Vagina (tissue), 2 donors: Measurements from ENCODE around the gene FUBP1. TPM values are rescaled to one million over a fixed set of nuclear protein-coding genes. Genes with fewer than 3 reads are reported as not detected.
"Not testable (repeated sequence)": the region's sequence is repeated elsewhere in the genome, so short reads cannot be mapped to it uniquely, and the experiment has no call there.

ENCODE experiments used
- DNase-seq, 2 donors: peaks; one replicate each; pipeline ENCODE4 v3.0.0-alpha.2; 2017; ENCODE audit errors: extremely low spot score in 2 of 2
- H3K27ac ChIP-seq: fragments of 200-600 bp; sonication (generic); one replicate; pipeline ENCODE4 v1.5.1; 2019
- H3K27me3 ChIP-seq: fragments of 200-600 bp; sonication (generic); one replicate; pipeline ENCODE4 v1.5.1; 2019
- H3K36me3 ChIP-seq, 2 donors: fragments of 200-600 bp; sonication (generic); one replicate each; pipeline ENCODE4 v1.5.1; 2017 to 2019
- H3K4me1 ChIP-seq: fragments of 200-600 bp; sonication (generic); one replicate; pipeline ENCODE4 v1.5.1; 2019
- H3K4me3 ChIP-seq, 2 donors: fragments of 200-600 bp; sonication (generic); 1 replicate in 1 of 2; 2 replicates in 1 of 2; pipeline ENCODE4 v1.5.1; 2016 to 2019
- H3K9me3 ChIP-seq: fragments of 200-600 bp; sonication (generic); one replicate; pipeline ENCODE4 v1.5.1; 2019
- POLR2A ChIP-seq, 2 donors: fragments of 450-650 bp; IDR thresholded peaks; one replicate each; pipeline ENCODE4 v1.6.1; 2017; ENCODE audit warnings: antibody characterized with exemption in 2 of 2, mild to moderate bottlenecking in 2 of 2, moderate library complexity in 2 of 2
- POLR2AphosphoS5 ChIP-seq, 2 donors: sonication (generic); formaldehyde crosslinking; IDR thresholded peaks; one replicate each; pipeline ENCODE4 v1.9.0; 2017; ENCODE audit warnings: antibody characterized with exemption in 2 of 2, mild to moderate bottlenecking in 2 of 2, low read depth in 1 of 2; ENCODE audit not compliant: insufficient read depth in 1 of 2
- intact Hi-C: fragments of 100-400 bp; cut with DNase I; formaldehyde crosslinking; loops from one replicate; pipeline ENCODE4 v1.15.1; 2023
- total RNA-seq: library from RNA; depleted of rRNA; stranded (reverse); fragments of >200 nt; gene quantifications from one replicate; pipeline ENCODE4 v1.2.3, GENCODE V29; 2016
- TF ChIP-seq, protein P1 (sequence below), 3 experiments: fragments of 450-650 bp in 2 of 3; fragments of 200-600 bp in 1 of 3; sonication (generic) in 1 of 3; IDR thresholded peaks; one replicate each; pipeline ENCODE4 v1.5.1; 2017 to 2019; ENCODE audit warnings: antibody characterized with exemption in 3 of 3, mild to moderate bottlenecking in 2 of 3, moderate library complexity in 2 of 3

FUBP1 gene
- total RNA-seq, 1 donor from 2014 or later = 85.7 TPM

GRCh38 chr1:77989744-77990143, 10.9 kb upstream of the FUBP1 start:
- TF ChIP-seq POLR2AphosphoS5 (IDR thresholded peaks at IDR 0.05; ENCODE audit: insufficient read depth in 1 of 2, low read depth in 1 of 2) (no peak), POLR2A (IDR thresholded peaks at IDR 0.05) (no peak)
- TF ChIP-seq, protein P1, sequence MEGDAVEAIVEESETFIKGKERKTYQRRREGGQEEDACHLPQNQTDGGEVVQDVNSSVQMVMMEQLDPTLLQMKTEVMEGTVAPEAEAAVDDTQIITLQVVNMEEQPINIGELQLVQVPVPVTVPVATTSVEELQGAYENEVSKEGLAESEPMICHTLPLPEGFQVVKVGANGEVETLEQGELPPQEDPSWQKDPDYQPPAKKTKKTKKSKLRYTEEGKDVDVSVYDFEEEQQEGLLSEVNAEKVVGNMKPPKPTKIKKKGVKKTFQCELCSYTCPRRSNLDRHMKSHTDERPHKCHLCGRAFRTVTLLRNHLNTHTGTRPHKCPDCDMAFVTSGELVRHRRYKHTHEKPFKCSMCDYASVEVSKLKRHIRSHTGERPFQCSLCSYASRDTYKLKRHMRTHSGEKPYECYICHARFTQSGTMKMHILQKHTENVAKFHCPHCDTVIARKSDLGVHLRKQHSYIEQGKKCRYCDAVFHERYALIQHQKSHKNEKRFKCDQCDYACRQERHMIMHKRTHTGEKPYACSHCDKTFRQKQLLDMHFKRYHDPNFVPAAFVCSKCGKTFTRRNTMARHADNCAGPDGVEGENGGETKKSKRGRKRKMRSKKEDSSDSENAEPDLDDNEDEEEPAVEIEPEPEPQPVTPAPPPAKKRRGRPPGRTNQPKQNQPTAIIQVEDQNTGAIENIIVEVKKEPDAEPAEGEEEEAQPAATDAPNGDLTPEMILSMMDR (IDR thresholded peaks at IDR 0.05) = no peak

GRCh38 chr1:77987919-77988318, 9.0 kb upstream of the FUBP1 start:
- no peaks in the 10 kb centered on the region for H3K4me1 ChIP-seq
- H3K27ac ChIP-seq = no peak overlapping the region
- no peaks in the 10 kb centered on the region for H3K27me3 ChIP-seq
- DNase-seq = no peak
- intact Hi-C loops = no loop called here
- TF ChIP-seq POLR2AphosphoS5 (IDR thresholded peaks at IDR 0.05; ENCODE audit: insufficient read depth in 1 of 2, low read depth in 1 of 2) (no peak), POLR2A (IDR thresholded peaks at IDR 0.05) (no peak)
- TF ChIP-seq, protein P1 (IDR thresholded peaks at IDR 0.05) = no peak
- H3K36me3 ChIP-seq = no peaks in the 10 kb centered on the region
- no peak overlapping the region for H3K4me3 ChIP-seq
- H3K9me3 ChIP-seq = no peaks in the 10 kb centered on the region

More at GRCh38 chr1:77989744-77990143, 10.9 kb upstream of the FUBP1 start:
- Histone ChIP-seq H3K9me3 (no peaks in the 10 kb centered on the region), H3K36me3 (peaks cover 0 to 7% of the 10 kb centered on the region in 2 donors), H3K4me3 (no peak overlapping the region), H3K4me1 (no peaks in the 10 kb centered on the region), H3K27ac (no peak overlapping the region), H3K27me3 (no peaks in the 10 kb centered on the region)
- DNase-seq = no peak
- intact Hi-C loops = no loop called here

GRCh38 chr1:77986810-77987209, 7.9 kb upstream of the FUBP1 start:
- DNase-seq = no peak
- no peak overlapping the region for H3K4me3 ChIP-seq
- intact Hi-C loops = no loop called here
- no peaks in the 10 kb centered on the region for H3K36me3 ChIP-seq
- H3K27me3 ChIP-seq = no peaks in the 10 kb centered on the region
- TF ChIP-seq POLR2AphosphoS5 (IDR thresholded peaks at IDR 0.05; ENCODE audit: insufficient read depth in 1 of 2, low read depth in 1 of 2) (no peak), POLR2A (IDR thresholded peaks at IDR 0.05) (no peak)
- TF ChIP-seq, protein P1 (IDR thresholded peaks at IDR 0.05) = no peak
- H3K9me3 ChIP-seq = no peaks in the 10 kb centered on the region
- H3K27ac ChIP-seq = no peak overlapping the region
- H3K4me1 ChIP-seq = peaks cover 3% of the 10 kb centered on the region

DNA sequence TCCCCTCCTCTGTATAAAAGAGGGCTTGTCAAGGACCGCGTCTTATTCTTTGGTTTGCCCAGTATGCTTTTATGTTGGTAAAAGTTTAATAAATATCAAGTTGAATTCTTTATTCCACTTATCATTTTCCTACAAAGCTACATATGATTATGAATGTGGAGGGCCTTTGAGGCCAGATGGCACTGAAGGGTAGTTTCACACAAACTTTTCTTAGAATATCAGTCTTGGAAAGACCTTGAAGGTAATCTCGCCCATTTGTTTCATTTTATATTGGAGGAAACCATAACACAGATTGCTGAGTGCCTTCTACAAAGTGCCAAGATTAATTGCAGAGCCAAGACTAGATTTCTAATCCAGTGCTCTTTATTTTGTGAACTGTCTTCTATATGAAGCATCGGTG, 5.8 kb upstream of the FUBP1 start:
- Histone ChIP-seq H3K4me3 (no peak overlapping the region), H3K9me3 (no peaks in the 10 kb centered on the region), H3K4me1 (peaks cover 9% of the 10 kb centered on the region), H3K36me3 (no peaks in the 10 kb centered on the region), H3K27ac (no peak overlapping the region), H3K27me3 (no peaks in the 10 kb centered on the region)
- TF ChIP-seq POLR2AphosphoS5 (IDR thresholded peaks at IDR 0.05; ENCODE audit: insufficient read depth in 1 of 2, low read depth in 1 of 2) (no peak), POLR2A (IDR thresholded peaks at IDR 0.05) (no peak)
- TF ChIP-seq, protein P1 (IDR thresholded peaks at IDR 0.05) = no peak
- DNase-seq = no peak
- intact Hi-C loops = no loop called here

GRCh38 chr1:77983997-77984355, 5.1 kb upstream of the FUBP1 start:
- intact Hi-C loops = no loop called here
- H3K27ac ChIP-seq = no peak overlapping the region
- H3K4me3 ChIP-seq = no peak overlapping the region
- peaks cover 9% of the 10 kb centered on the region for H3K4me1 ChIP-seq
- no peaks in the 10 kb centered on the region for H3K9me3 ChIP-seq
- H3K36me3 ChIP-seq = no peaks in the 10 kb centered on the region
- TF ChIP-seq POLR2A (IDR thresholded peaks at IDR 0.05) (no peak), POLR2AphosphoS5 (IDR thresholded peaks at IDR 0.05; ENCODE audit: insufficient read depth in 1 of 2, low read depth in 1 of 2) (no peak)
- TF ChIP-seq, protein P1 (IDR thresholded peaks at IDR 0.05) = no peak
- no peak for DNase-seq
- H3K27me3 ChIP-seq = no peaks in the 10 kb centered on the region

- H3K27ac ChIP-seq, H3K4me1 ChIP-seq, H3K4me3 ChIP-seq, H3K27me3 ChIP-seq, H3K36me3 ChIP-seq, H3K9me3 ChIP-seq, DNase-seq, intact Hi-C loops: not testable (repeated sequence)
Observed at GRCh38 chr1:77983352-77983996, 4.6 kb upstream of the FUBP1 start.
